Upper lobe of right lung (tissue), 1 donor: ENCODE data around the gene HSBP1. TPM values are rescaled to one million over a fixed set of nuclear protein-coding genes. Genes with fewer than 3 reads are reported as not detected.

Source experiments
- ATAC-seq: fragments of 200-7000 bp; cut with Tn5 transposase; one replicate; pipeline ENCODE4 v1.9.1; 2020; ENCODE audit warnings: mild to moderate bottlenecking, moderate library complexity
- DNase-seq: peaks from one replicate; pipeline ENCODE4 v3.0.0-alpha.2; 2020
- H3K27ac ChIP-seq: fragments of 200-600 bp; one replicate; pipeline ENCODE4 v1.8.0; 2022
- H3K27me3 ChIP-seq: fragments of 200-600 bp; one replicate; pipeline ENCODE4 v1.8.0; 2022; ENCODE audit warnings: mild to moderate bottlenecking
- H3K36me3 ChIP-seq: fragments of 200-600 bp; one replicate; pipeline ENCODE4 v1.8.0; 2022
- H3K4me1 ChIP-seq: fragments of 200-600 bp; one replicate; pipeline ENCODE4 v1.8.0; 2022
- H3K4me3 ChIP-seq: fragments of 200-600 bp; one replicate; pipeline ENCODE4 v1.8.0; 2022; ENCODE audit warnings: mild to moderate bottlenecking
- H3K9me3 ChIP-seq: fragments of 200-600 bp; one replicate; pipeline ENCODE4 v1.8.0; 2022
- intact Hi-C: fragments of 100-400 bp; cut with DNase I; formaldehyde crosslinking; loops from one replicate; pipeline ENCODE4 v1.11.0; 2022
- total RNA-seq: library from RNA; stranded (reverse); fragmentation: NEBNext Ultra II Directional; extraction: Animal tissue kit (Norgen Biotek cat#: 25700); gene quantifications from one replicate; pipeline ENCODE4 v1.2.1, GENCODE V29; 2021
- TF ChIP-seq, protein P1 (sequence below): fragments of 200-600 bp; IDR thresholded peaks from one replicate; pipeline ENCODE4 v1.8.0; 2022; ENCODE audit warnings: antibody characterized with exemption
- donor health status: DM: no; HTN: yes; CAD: no; lungs with severe emphysema.

The HSBP1 gene
- total RNA-seq, 1 donor from 2014 or later, result 86.2 TPM

GRCh38 chr16:83849421-83849820, 41.6 kb downstream of the HSBP1 start:
- no peak for DNase-seq
- Histone ChIP-seq H3K27ac (no peak overlapping the region), H3K36me3 (no peaks in the 10 kb centered on the region), H3K4me3 (no peak overlapping the region), H3K4me1 (peaks cover 7% of the 10 kb centered on the region), H3K9me3 (no peaks in the 10 kb centered on the region), H3K27me3 (no peaks in the 10 kb centered on the region)
- TF ChIP-seq, protein P1, sequence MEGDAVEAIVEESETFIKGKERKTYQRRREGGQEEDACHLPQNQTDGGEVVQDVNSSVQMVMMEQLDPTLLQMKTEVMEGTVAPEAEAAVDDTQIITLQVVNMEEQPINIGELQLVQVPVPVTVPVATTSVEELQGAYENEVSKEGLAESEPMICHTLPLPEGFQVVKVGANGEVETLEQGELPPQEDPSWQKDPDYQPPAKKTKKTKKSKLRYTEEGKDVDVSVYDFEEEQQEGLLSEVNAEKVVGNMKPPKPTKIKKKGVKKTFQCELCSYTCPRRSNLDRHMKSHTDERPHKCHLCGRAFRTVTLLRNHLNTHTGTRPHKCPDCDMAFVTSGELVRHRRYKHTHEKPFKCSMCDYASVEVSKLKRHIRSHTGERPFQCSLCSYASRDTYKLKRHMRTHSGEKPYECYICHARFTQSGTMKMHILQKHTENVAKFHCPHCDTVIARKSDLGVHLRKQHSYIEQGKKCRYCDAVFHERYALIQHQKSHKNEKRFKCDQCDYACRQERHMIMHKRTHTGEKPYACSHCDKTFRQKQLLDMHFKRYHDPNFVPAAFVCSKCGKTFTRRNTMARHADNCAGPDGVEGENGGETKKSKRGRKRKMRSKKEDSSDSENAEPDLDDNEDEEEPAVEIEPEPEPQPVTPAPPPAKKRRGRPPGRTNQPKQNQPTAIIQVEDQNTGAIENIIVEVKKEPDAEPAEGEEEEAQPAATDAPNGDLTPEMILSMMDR, result no peak
- intact Hi-C loops, result no loop called here
- ATAC-seq, result no peak

- TF ChIP-seq, protein P1, result no peak
- DNase-seq, result no peak
- H3K9me3 ChIP-seq, result no peaks in the 10 kb centered on the region
- H3K36me3 ChIP-seq, result no peaks in the 10 kb centered on the region
- H3K27ac ChIP-seq, result no peak overlapping the region
- no peak overlapping the region for H3K4me3 ChIP-seq
- H3K27me3 ChIP-seq, result no peaks in the 10 kb centered on the region
- peaks cover 7% of the 10 kb centered on the region for H3K4me1 ChIP-seq
- intact Hi-C loops, result no loop called here
- ATAC-seq, result no peak
Observed at GRCh38 chr16:83850947-83851346, 43.2 kb downstream of the HSBP1 start.

- TF ChIP-seq, protein P1, result no peak
- no peak for DNase-seq
- ATAC-seq, result no peak
- intact Hi-C loops, result no loop called here
- no peaks in the 10 kb centered on the region for H3K27me3 ChIP-seq
- no peak overlapping the region for H3K27ac ChIP-seq
- no peaks in the 10 kb centered on the region for H3K9me3 ChIP-seq
- H3K4me3 ChIP-seq, result no peak overlapping the region
- H3K36me3 ChIP-seq, result no peaks in the 10 kb centered on the region
- peaks cover 7% of the 10 kb centered on the region for H3K4me1 ChIP-seq
Observed at GRCh38 chr16:83851473-83851872, 43.7 kb downstream of the HSBP1 start.

GRCh38 chr16:83852774-83853173, 45.0 kb downstream of the HSBP1 start:
- DNase-seq, result no peak
- no peak for ATAC-seq
- Histone ChIP-seq H3K27me3 (no peaks in the 10 kb centered on the region), H3K4me1 (peaks cover 4% of the 10 kb centered on the region), H3K36me3 (no peaks in the 10 kb centered on the region), H3K27ac (no peak overlapping the region), H3K9me3 (no peaks in the 10 kb centered on the region), H3K4me3 (no peak overlapping the region)
- TF ChIP-seq, protein P1, result no peak
- intact Hi-C loops, result no loop called here

GRCh38 chr16:83853834-83854233, 46.1 kb downstream of the HSBP1 start:
- DNase-seq (no peak), ATAC-seq (no peak)
- no peaks in the 10 kb centered on the region for H3K27me3 ChIP-seq
- no peaks in the 10 kb centered on the region for H3K9me3 ChIP-seq
- H3K4me3 ChIP-seq, result no peak overlapping the region
- H3K27ac ChIP-seq, result no peak overlapping the region
- no peaks in the 10 kb centered on the region for H3K36me3 ChIP-seq
- intact Hi-C loops, result no loop called here
- TF ChIP-seq, protein P1, result no peak
- no peaks in the 10 kb centered on the region for H3K4me1 ChIP-seq

- TF ChIP-seq, protein P1, result no peak
- Histone ChIP-seq H3K4me3 (no peak overlapping the region), H3K9me3 (no peaks in the 10 kb centered on the region), H3K36me3 (no peaks in the 10 kb centered on the region), H3K27me3 (no peaks in the 10 kb centered on the region), H3K4me1 (no peaks in the 10 kb centered on the region), H3K27ac (no peak overlapping the region)
- DNase-seq (no peak), ATAC-seq (no peak)
- intact Hi-C loops, result no loop called here
Observed at GRCh38 chr16:83854420-83854819, 46.6 kb downstream of the HSBP1 start.
